ENCODE measurements around the gene LAMP1. TPM values are rescaled to one million over a fixed set of nuclear protein-coding genes. Genes with fewer than 3 reads are reported as not detected.

LAMP1 gene
- total RNA-seq, 1 donor = 216 TPM

DNA sequence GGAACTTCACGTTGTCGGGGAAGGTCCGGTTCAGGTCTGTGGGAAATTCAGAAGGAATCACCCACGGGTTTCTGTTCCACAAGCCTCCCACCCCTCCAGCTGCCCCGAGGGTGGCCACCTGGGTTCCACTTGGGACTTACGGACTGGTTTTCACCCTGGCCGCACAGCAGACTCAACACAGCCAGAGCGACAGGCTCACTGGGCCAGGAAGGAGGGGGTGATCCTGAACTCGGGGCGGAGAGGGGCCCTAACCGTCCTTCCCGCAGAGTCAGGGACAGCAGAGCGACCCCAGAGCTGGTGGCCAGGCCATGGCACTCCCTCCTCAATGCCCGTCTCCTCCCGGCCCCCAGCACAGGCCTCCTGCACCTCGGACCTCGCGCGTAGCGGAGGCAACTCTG, 53.9 kb downstream of the LAMP1 start:
- Histone ChIP-seq H4K20me1 (ENCODE audit: insufficient read depth, low read length) (no peaks in the 10 kb centered on the region), H3K27me3 (ENCODE audit: insufficient read depth, low read length) (no peaks in the 10 kb centered on the region), H3K9me3 (ENCODE audit: low read depth, low read length) (no peaks in the 10 kb centered on the region), H2AFZ (ENCODE audit: low read length) (no peak overlapping the region), H3K4me1 (ENCODE audit: insufficient read depth, low read length) (no peaks in the 10 kb centered on the region), H3K4me3 (ENCODE audit: insufficient read depth, low read length) (no peak overlapping the region), H3K36me3 (ENCODE audit: insufficient read depth, low read length) (no peaks in the 10 kb centered on the region), H3K4me2 (ENCODE audit: insufficient read depth, low read length) (no peak overlapping the region), H3K27ac (ENCODE audit: low read depth, low read length) (no peak overlapping the region), H3K79me2 (ENCODE audit: insufficient read depth, low read length) (no peaks in the 10 kb centered on the region)
- DNase-seq (ENCODE audit: insufficient read length, low spot score, missing footprints) = no peak
- TF ChIP-seq, protein P1, sequence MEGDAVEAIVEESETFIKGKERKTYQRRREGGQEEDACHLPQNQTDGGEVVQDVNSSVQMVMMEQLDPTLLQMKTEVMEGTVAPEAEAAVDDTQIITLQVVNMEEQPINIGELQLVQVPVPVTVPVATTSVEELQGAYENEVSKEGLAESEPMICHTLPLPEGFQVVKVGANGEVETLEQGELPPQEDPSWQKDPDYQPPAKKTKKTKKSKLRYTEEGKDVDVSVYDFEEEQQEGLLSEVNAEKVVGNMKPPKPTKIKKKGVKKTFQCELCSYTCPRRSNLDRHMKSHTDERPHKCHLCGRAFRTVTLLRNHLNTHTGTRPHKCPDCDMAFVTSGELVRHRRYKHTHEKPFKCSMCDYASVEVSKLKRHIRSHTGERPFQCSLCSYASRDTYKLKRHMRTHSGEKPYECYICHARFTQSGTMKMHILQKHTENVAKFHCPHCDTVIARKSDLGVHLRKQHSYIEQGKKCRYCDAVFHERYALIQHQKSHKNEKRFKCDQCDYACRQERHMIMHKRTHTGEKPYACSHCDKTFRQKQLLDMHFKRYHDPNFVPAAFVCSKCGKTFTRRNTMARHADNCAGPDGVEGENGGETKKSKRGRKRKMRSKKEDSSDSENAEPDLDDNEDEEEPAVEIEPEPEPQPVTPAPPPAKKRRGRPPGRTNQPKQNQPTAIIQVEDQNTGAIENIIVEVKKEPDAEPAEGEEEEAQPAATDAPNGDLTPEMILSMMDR (IDR thresholded peaks at IDR 0.05; ENCODE audit: extremely low read depth, low read depth, low read length) = no peak

DNA sequence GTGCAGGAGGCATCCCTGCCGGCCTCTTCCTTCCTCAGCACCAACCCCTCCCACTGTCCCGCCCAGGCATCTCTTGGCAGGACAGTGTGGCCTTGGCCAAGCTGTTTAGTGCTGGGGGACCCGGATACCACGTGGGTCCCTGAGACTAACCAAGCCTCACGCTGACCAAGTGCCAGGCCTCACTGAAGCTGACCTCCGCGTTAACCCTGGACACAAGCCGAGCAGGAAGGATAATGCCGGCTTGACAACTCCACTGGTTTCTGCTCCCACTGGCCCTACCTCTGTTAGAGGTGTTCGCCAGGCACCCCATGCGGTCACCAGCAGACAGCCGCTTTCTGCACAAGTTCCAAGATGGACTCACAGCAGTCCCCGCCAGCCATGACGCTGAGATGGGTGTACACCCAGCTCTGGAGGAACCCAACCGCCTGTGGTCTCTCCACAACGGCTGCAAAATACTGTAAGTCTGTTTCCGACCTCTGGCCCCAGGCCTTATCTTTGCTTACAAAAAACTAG, 54.5 kb downstream of the LAMP1 start:
- Histone ChIP-seq H3K9me3 (ENCODE audit: low read depth, low read length) (no peaks in the 10 kb centered on the region), H3K79me2 (ENCODE audit: insufficient read depth, low read length) (no peaks in the 10 kb centered on the region), H4K20me1 (ENCODE audit: insufficient read depth, low read length) (no peaks in the 10 kb centered on the region), H3K4me2 (ENCODE audit: insufficient read depth, low read length) (no peak overlapping the region), H2AFZ (ENCODE audit: low read length) (no peak overlapping the region), H3K36me3 (ENCODE audit: insufficient read depth, low read length) (no peaks in the 10 kb centered on the region), H3K27ac (ENCODE audit: low read depth, low read length) (no peak overlapping the region), H3K4me1 (ENCODE audit: insufficient read depth, low read length) (no peaks in the 10 kb centered on the region), H3K4me3 (ENCODE audit: insufficient read depth, low read length) (no peak overlapping the region), H3K27me3 (ENCODE audit: insufficient read depth, low read length) (no peaks in the 10 kb centered on the region)
- DNase-seq (ENCODE audit: insufficient read length, low spot score, missing footprints) = no peak
- TF ChIP-seq, protein P1 (IDR thresholded peaks at IDR 0.05; ENCODE audit: extremely low read depth, low read depth, low read length) = no peak

DNA sequence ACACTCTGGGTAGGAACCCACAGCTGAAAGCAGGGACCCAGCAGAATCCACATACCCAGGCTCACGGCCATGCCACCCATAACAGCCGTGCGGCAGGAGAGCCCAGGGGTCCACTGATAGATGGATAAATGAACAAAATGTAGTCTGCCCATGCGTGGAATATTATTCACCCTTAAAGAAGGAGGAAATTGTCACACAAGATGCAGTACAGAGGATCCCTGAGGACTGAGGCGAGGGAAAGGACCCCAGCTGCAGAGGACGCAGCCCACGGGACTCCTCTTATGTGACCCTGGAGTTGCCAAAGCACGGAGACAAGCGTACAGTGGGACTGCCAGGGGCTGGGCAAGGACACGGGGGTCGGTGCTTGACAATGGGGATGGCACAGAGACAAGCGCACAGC, 56.2 kb downstream of the LAMP1 start:
- Histone ChIP-seq H3K4me2 (ENCODE audit: insufficient read depth, low read length) (no peak overlapping the region), H2AFZ (ENCODE audit: low read length) (no peak overlapping the region), H3K4me3 (ENCODE audit: insufficient read depth, low read length) (no peak overlapping the region), H3K27me3 (ENCODE audit: insufficient read depth, low read length) (no peaks in the 10 kb centered on the region), H3K27ac (ENCODE audit: low read depth, low read length) (no peak overlapping the region), H3K79me2 (ENCODE audit: insufficient read depth, low read length) (no peaks in the 10 kb centered on the region), H4K20me1 (ENCODE audit: insufficient read depth, low read length) (no peaks in the 10 kb centered on the region), H3K4me1 (ENCODE audit: insufficient read depth, low read length) (no peaks in the 10 kb centered on the region), H3K9me3 (ENCODE audit: low read depth, low read length) (no peaks in the 10 kb centered on the region), H3K36me3 (ENCODE audit: insufficient read depth, low read length) (no peaks in the 10 kb centered on the region)
- TF ChIP-seq, protein P1 (IDR thresholded peaks at IDR 0.05; ENCODE audit: extremely low read depth, low read depth, low read length) = no peak
- no peak for DNase-seq (ENCODE audit: insufficient read length, low spot score, missing footprints)

DNA sequence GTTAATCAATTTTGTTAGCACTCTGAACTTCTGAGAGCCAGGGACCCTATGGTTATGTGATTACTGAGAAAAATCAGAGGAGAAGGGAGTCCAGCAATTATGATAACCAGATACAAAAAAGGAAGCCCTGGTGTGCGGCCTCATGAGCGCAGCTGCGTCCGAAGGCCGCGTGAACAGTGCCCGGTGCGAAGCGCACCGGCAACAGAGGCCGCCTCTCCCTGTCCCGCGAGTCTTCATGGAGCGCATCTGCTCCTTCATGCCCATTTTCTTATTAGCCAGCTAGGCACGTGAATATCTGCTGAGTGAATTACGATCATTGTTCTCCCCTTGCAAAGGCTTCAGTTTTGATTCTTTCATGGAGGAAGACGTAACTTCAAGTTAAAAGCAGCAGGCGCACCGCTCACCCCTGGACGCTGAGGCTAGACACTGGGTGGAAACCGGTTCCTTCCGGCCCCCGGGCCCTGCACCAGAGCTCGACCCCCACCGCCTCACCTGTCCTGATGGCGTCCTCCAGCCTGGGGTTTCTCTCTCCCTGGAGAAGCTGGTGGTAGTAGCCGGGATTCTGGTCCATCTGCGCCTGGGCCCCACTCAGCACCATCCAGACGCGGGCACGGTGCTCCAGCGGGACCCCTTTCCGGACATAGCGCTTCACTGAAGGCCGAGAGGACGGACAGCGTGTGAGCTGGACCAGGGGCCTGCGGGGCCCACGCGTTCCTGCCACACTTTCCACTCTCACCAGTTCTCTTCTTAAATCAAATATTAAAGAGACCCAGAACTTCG, 58.0 kb downstream of the LAMP1 start:
- Histone ChIP-seq H3K4me3 (ENCODE audit: insufficient read depth, low read length) (no peak overlapping the region), H3K79me2 (ENCODE audit: insufficient read depth, low read length) (no peaks in the 10 kb centered on the region), H3K4me1 (ENCODE audit: insufficient read depth, low read length) (no peaks in the 10 kb centered on the region), H3K27me3 (ENCODE audit: insufficient read depth, low read length) (peaks cover 5% of the 10 kb centered on the region), H3K36me3 (ENCODE audit: insufficient read depth, low read length) (no peaks in the 10 kb centered on the region), H4K20me1 (ENCODE audit: insufficient read depth, low read length) (no peaks in the 10 kb centered on the region), H2AFZ (ENCODE audit: low read length) (no peak overlapping the region), H3K27ac (ENCODE audit: low read depth, low read length) (no peak overlapping the region), H3K4me2 (ENCODE audit: insufficient read depth, low read length) (no peak overlapping the region), H3K9me3 (ENCODE audit: low read depth, low read length) (no peaks in the 10 kb centered on the region)
- no peak for DNase-seq (ENCODE audit: insufficient read length, low spot score, missing footprints)
- TF ChIP-seq, protein P1 (IDR thresholded peaks at IDR 0.05; ENCODE audit: extremely low read depth, low read depth, low read length) = no peak

Measured in osteoblast (primary cell).